Kidney epithelial cell (primary cell): Measurements from ENCODE around the gene LRP1. TPM values are rescaled to one million over a fixed set of nuclear protein-coding genes. Genes with fewer than 3 reads are reported as not detected.

Experiments used
- DNase-seq: peaks from one replicate; pipeline ENCODE4 v3.0.0-alpha.2; 2010; ENCODE audit warnings: low read depth
- H3K27me3 ChIP-seq: 2 replicates; pipeline ENCODE4 v1.6.0; 2011; ENCODE audit warnings: low read length; ENCODE audit not compliant: control insufficient read depth, insufficient read depth
- H3K36me3 ChIP-seq: 2 replicates; pipeline ENCODE4 v1.5.1; 2011; ENCODE audit warnings: low read length; ENCODE audit not compliant: control insufficient read depth, insufficient read depth
- H3K4me3 ChIP-seq: 2 replicates; pipeline ENCODE4 v1.5.1; 2011; ENCODE audit warnings: low read depth, mild to moderate bottlenecking, control low read depth, low read length
- CTCF ChIP-seq: IDR thresholded peaks from 2 replicates; pipeline ENCODE4 v1.5.1; 2011; ENCODE audit warnings: mild to moderate bottlenecking, moderate library complexity, low read length, control low read depth, inconsistent platforms; ENCODE audit not compliant: insufficient read depth, poor library complexity, severe bottlenecking
- total RNA-seq: library from RNA; depleted of rRNA; stranded (reverse); fragments of >200 nt; gene quantifications from 2 replicates; pipeline ENCODE4 v1.2.3, GENCODE V29; 2015

LRP1 gene
- total RNA-seq, 1 donor from 2014 or later = 40.2 TPM

GRCh38 chr12:57239587-57240065 lies 111.3 kb downstream of the LRP1 start:
- Histone ChIP-seq H3K27me3 (peaks cover 92% of the 10 kb centered on the region), H3K4me3 (peak overlapping the region; percentile 38), H3K36me3 (no peaks in the 10 kb centered on the region)
- peak; percentile 6 for TF ChIP-seq CTCF
- no peak for DNase-seq

- Histone ChIP-seq H3K27me3 (peaks cover 88% of the 10 kb centered on the region), H3K4me3 (peak overlapping the region; percentile 38), H3K36me3 (no peaks in the 10 kb centered on the region)
- DNase-seq = no peak
- TF ChIP-seq CTCF = no peak
Observed at GRCh38 chr12:57240066-57240921, 112.0 kb downstream of the LRP1 start.

- no peak for DNase-seq
- Histone ChIP-seq H3K36me3 (no peaks in the 10 kb centered on the region), H3K27me3 (peaks cover 83% of the 10 kb centered on the region), H3K4me3 (no peak overlapping the region)
- no peak for TF ChIP-seq CTCF
Observed at GRCh38 chr12:57240926-57241401, 112.7 kb downstream of the LRP1 start.

- Histone ChIP-seq H3K27me3 (peaks cover 76% of the 10 kb centered on the region), H3K4me3 (no peak overlapping the region), H3K36me3 (no peaks in the 10 kb centered on the region)
- TF ChIP-seq CTCF = no peak
- DNase-seq = no peak
Observed at GRCh38 chr12:57241402-57242310, 113.4 kb downstream of the LRP1 start.

- no peak overlapping the region for H3K4me3 ChIP-seq
- H3K27me3 ChIP-seq = peaks cover 69% of the 10 kb centered on the region
- no peaks in the 10 kb centered on the region for H3K36me3 ChIP-seq
- TF ChIP-seq CTCF = no peak
- no peak for DNase-seq
Observed at GRCh38 chr12:57242329-57242690, 114.0 kb downstream of the LRP1 start.
